ENCODE results near the gene PLSCR1. TPM values are rescaled to one million over a fixed set of nuclear protein-coding genes. Genes with fewer than 3 reads are reported as not detected.

The PLSCR1 gene
- total RNA-seq, 4 donors from 2014 or later = 23.8 to 34.4 (median 26.4) TPM

DNA sequence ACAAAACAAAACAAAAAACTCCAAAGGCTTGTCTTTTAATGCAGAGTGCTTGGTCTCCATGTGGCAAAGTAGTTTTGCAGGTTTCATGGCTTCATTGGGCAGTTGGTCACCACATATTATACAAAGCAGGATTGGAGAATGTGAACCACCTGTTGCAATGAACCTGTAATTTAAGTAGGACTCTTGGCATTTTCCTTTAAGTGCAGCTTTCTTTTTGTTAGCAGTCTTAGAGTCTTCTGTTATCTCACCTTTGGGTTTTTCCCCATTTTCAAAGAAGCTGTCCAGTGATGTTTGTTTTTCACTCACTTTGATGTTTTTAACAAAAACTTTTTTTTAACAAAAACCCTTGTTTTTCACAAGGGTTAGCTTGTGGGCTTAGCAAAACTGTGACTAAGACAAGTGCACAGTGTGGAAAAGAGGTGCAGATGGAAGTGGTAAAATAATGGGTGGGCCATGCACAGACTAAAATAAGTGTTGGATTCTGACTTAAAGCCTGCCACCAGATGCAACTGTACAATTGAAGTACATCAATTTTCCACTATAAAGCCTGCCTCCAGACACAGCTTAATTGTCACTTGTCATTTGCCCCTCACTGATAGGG lies 2.9 kb upstream of the PLSCR1 start:
- intact Hi-C loops (cut with DNase I; ENCODE audit: low total_unique reads) = no loop called here
- no peak for TF ChIP-seq POLR2A (IDR thresholded peaks at IDR 0.05)
- TF ChIP-seq CTCF (IDR thresholded peaks at IDR 0.05) = no peak
- no peak for DNase-seq (ENCODE audit: low spot score in 2 of 2)
- H3K4me3 ChIP-seq (ENCODE audit: low read depth, poor library complexity, severe bottlenecking) = no peak overlapping the region

GRCh38 chr3:146546366-146546965 lies 2.1 kb upstream of the PLSCR1 start:
- no peak for DNase-seq (ENCODE audit: low spot score in 2 of 2)
- intact Hi-C loops (cut with DNase I; ENCODE audit: low total_unique reads) = no loop called here
- TF ChIP-seq POLR2A (IDR thresholded peaks at IDR 0.05) = no peak
- WGBS, 2 donors = 50 to 55% methylated on average over 1 of the region's 1 CpG
- H3K4me3 ChIP-seq (ENCODE audit: low read depth, poor library complexity, severe bottlenecking) = no peak overlapping the region

DNA sequence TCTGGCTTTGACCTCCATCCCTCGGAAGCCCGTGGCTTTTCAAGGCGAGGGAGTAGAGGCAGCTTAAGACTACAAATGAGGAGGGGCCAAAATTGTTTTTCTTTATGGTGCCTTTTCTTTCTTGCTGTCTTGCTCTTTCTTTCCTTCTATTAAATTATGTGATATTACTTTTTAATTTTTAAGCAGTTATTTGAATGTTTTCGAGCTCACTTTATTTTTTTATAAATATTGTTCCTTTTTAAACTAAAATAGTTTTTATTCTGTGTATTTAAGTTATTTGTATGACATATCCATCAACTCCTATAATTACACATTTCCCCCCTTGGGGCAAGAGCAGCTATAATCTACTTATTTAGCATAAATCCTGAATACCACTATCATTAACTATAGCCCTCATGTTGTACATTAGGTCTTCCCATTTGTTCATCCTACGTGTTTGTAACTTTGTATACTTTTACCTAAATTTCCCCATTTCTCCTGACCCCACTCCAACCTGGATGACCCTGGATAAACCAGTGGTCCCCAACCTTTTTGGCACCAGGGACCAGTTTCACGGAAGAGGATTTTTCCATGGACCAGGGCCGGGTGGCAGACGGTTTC lies 622 bp upstream of the PLSCR1 start:
- DNase-seq (ENCODE audit: low spot score in 2 of 2) = no peak
- WGBS, 2 donors = 52 to 55% methylated on average over 8 of the region's 8 CpGs
- no peak for TF ChIP-seq CTCF (IDR thresholded peaks at IDR 0.05)
- no peak for TF ChIP-seq POLR2A (IDR thresholded peaks at IDR 0.05)
- intact Hi-C loops (cut with DNase I; ENCODE audit: low total_unique reads) = no loop called here
- peak overlapping the region; percentile 77 for H3K4me3 ChIP-seq (ENCODE audit: low read depth, poor library complexity, severe bottlenecking)

DNA sequence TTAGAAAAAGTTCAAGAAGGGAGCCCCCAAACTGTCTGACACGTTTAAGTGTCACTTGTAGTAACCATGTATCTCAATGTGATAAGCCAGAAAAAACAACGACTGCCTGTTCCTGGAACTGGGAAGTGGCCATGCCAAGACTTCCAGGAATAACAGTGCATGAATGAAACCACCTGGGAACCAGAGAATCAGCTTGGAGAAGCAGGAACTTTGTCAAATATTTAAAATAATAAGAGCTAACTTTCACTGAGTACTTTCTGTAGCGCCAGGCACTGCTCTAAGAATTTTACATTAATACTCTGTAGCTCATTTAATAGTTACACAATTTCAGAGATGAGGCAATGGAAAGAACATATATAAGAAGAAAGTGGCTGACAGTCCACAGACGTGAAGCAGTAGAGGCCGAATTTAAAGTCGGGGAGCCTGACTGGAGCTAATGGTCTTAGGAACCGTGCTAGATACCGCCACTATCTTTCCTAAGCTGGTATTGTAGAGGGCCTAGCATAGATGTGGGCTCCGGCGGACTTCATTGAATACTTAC lies 876 bp downstream of the PLSCR1 start:
- no peak for TF ChIP-seq POLR2A (IDR thresholded peaks at IDR 0.05)
- no peak for TF ChIP-seq CTCF (IDR thresholded peaks at IDR 0.05)
- DNase-seq (ENCODE audit: low spot score in 2 of 2) = no peak
- intact Hi-C loops (cut with DNase I; ENCODE audit: low total_unique reads) = no loop called here
- WGBS, 2 donors = 3 to 7% methylated on average over 10 of the region's 10 CpGs
- peak overlapping the region; percentile 77 for H3K4me3 ChIP-seq (ENCODE audit: low read depth, poor library complexity, severe bottlenecking)

DNA sequence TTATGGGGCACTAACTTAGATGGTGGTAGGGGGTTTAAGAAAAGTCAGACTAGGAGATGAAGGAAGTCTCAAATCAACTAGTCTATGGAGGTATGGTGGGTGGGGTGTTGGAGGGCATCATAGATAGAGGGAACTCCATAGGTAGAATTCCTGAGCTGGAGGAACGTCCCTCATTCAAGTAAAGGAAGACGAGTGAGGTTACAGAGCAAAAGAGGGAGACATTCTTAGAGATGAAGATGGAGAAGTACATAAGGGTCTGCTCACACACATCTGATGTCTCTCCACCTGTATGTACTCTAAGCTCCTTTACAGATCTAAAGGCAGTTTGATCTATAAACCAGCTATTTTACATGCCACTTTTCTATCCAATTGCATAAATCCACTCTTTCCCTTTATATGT lies 1.4 kb downstream of the PLSCR1 start:
- WGBS, 2 donors = 50 to 58% methylated on average over 2 of the region's 2 CpGs
- TF ChIP-seq POLR2A (IDR thresholded peaks at IDR 0.05) = no peak
- TF ChIP-seq CTCF (IDR thresholded peaks at IDR 0.05) = no peak
- intact Hi-C loops (cut with DNase I; ENCODE audit: low total_unique reads) = no loop called here
- no peak for DNase-seq (ENCODE audit: low spot score in 2 of 2)
- H3K4me3 ChIP-seq (ENCODE audit: low read depth, poor library complexity, severe bottlenecking) = no peak overlapping the region

- TF ChIP-seq POLR2A (IDR thresholded peaks at IDR 0.05) (no peak), CTCF (IDR thresholded peaks at IDR 0.05) (no peak)
- no peak overlapping the region for H3K4me3 ChIP-seq (ENCODE audit: low read depth, poor library complexity, severe bottlenecking)
- 59 to 63% methylated on average over 2 of the region's 2 CpGs for WGBS, 2 donors
- intact Hi-C loops (cut with DNase I; ENCODE audit: low total_unique reads) = no loop called here
- DNase-seq (ENCODE audit: low spot score in 2 of 2) = no peak
These were observed 2.2 kb downstream of the PLSCR1 start for GRCh38 chr3:146542179-146542578.
